Upper lobe of left lung (tissue), 4 donors: ENCODE data around the gene GRAP.

Source experiments
- CTCF ChIP-seq, 6 experiments: fragments of 450-650 bp in 4 of 6; fragments of 200-600 bp in 2 of 6; sonication (generic) in 2 of 6; IDR thresholded peaks; one replicate each; pipeline ENCODE4 v1.5.1; 2016 to 2019; ENCODE audit warnings: antibody characterized with exemption in 6 of 6
- EP300 ChIP-seq, 4 donors: sonication (generic); formaldehyde crosslinking; IDR thresholded peaks; one replicate each; pipeline ENCODE4 v1.5.1; 2017; ENCODE audit warnings: antibody characterized with exemption in 4 of 4, control low read depth in 2 of 4
- POLR2A ChIP-seq, 4 donors: fragments of 450-650 bp; IDR thresholded peaks; one replicate each; pipeline ENCODE4 v1.5.1; 2016 to 2017; ENCODE audit warnings: antibody characterized with exemption in 4 of 4, mild to moderate bottlenecking in 2 of 4
- POLR2AphosphoS5 ChIP-seq, 2 donors: sonication (generic); formaldehyde crosslinking; IDR thresholded peaks; one replicate each; pipeline ENCODE4 v1.5.1; 2017; ENCODE audit warnings: antibody characterized with exemption in 2 of 2

DNA sequence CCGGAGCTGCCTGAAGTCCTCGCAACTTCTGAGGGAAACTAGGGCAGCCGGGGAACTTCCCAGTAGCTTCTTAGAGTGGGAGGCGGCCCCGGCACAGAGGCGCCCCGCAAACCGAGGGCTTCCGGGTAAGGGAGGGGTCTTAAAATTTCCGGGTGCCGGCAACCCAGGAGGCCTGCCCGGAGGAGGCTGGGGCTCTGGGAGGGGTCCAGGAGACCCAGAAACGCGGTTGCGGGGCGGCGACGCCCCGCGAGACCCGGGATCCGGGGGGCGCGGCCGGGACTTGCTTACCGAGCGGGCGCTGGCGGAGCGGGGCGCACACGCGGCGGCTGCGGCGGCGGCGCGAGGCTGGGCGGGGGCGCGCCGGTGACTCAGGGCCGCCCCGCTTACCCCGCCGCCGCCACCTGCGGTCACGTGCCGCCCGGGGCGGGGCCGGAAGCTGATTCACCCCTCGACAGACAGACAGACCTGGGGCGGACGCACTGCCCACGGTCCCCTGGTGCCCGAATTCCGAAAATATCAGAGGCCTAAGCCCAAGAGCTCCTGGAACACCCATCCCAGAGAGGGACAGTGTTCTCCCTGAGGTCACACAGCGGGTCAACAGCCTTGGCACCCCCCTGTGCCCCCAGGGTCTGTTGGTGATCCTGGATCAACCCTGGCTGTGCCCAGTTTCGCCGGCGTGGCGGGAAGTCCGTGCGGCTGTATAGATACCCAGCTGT is 42.2 kb downstream of the GRAP start, which contains the start of gene FAM83G:
- no peak for TF ChIP-seq CTCF (IDR thresholded peaks at IDR 0.05)
- peak in 3 of 4 donors; percentile 18 to 59 (median 28) for TF ChIP-seq POLR2A (IDR thresholded peaks at IDR 0.05)
- TF ChIP-seq POLR2AphosphoS5 (IDR thresholded peaks at IDR 0.05) = peak; percentile 15 to 59
- TF ChIP-seq EP300 (IDR thresholded peaks at IDR 0.05) = no peak
